KOPT-K1 (cell line): ENCODE results near the gene TRIM34.
"Not testable (repeated sequence)": the region's sequence is repeated elsewhere in the genome, so short reads cannot be mapped to it uniquely, and the experiment has no call there.

ENCODE experiments used
- H3K27ac ChIP-seq: fragments of 200-600 bp; sonication (generic); 2 replicates; pipeline ENCODE4 v1.5.1; 2016; ENCODE audit warnings: antibody characterized with exemption, mild to moderate bottlenecking, low read depth, low read length; ENCODE audit not compliant: poor library complexity, severe bottlenecking
- H3K36me3 ChIP-seq: fragments of 200-600 bp; sonication (generic); 2 replicates; pipeline ENCODE4 v1.5.1; 2017; ENCODE audit warnings: antibody characterized with exemption, mild to moderate bottlenecking, low read length, moderate library complexity; ENCODE audit not compliant: insufficient read depth
- H3K9me3 ChIP-seq: fragments of 200-600 bp; sonication (generic); 2 replicates; pipeline ENCODE4 v1.5.1; 2017; ENCODE audit warnings: antibody characterized with exemption, low read length, mild to moderate bottlenecking; ENCODE audit not compliant: insufficient read depth, poor library complexity, severe bottlenecking

The TRIM34 gene

GRCh38 chr11:5688482-5688881 is 63.7 kb downstream of the TRIM34 start:
- no peak overlapping the region for H3K27ac ChIP-seq
- H3K36me3 ChIP-seq = no peaks in the 10 kb centered on the region

GRCh38 chr11:5689551-5689983 is 64.8 kb downstream of the TRIM34 start, which contains the start of gene TRIM22:
Gene TRIM22, plus strand, starts transcription at chr11:5689790. Its CDS starts 6,443 bp downstream, at chr11:5696233.
- peak within 1 kb of the TSS; percentile 76 for H3K27ac ChIP-seq

More at GRCh38 chr11:5688482-5688881, 63.7 kb downstream of the TRIM34 start:
- H3K9me3 ChIP-seq = no peaks in the 10 kb centered on the region

GRCh38 chr11:5690216-5690615 is 65.4 kb downstream of the TRIM34 start:
- Histone ChIP-seq H3K9me3 (no peaks in the 10 kb centered on the region), H3K27ac (peak overlapping the region; percentile 76), H3K36me3 (no peaks in the 10 kb centered on the region)

More at GRCh38 chr11:5689551-5689983, 64.8 kb downstream of the TRIM34 start, which contains the start of gene TRIM22:
- Histone ChIP-seq H3K9me3 (no peaks in the 10 kb centered on the region), H3K36me3 (no peaks in the 10 kb centered on the region)

- H3K9me3 ChIP-seq = no peaks in the 10 kb centered on the region
- no peaks in the 10 kb centered on the region for H3K36me3 ChIP-seq
- peak overlapping the region; percentile 76 for H3K27ac ChIP-seq
These were observed 65.9 kb downstream of the TRIM34 start for GRCh38 chr11:5690736-5691135.

GRCh38 chr11:5691238-5691963 is 66.6 kb downstream of the TRIM34 start:
- peak overlapping the region; percentile 76 for H3K27ac ChIP-seq
- not testable (repeated sequence) for H3K36me3 ChIP-seq, H3K9me3 ChIP-seq

GRCh38 chr11:5691964-5692361 is 67.2 kb downstream of the TRIM34 start:
- no peaks in the 10 kb centered on the region for H3K9me3 ChIP-seq
- H3K27ac ChIP-seq = peak overlapping the region; percentile 33
- H3K36me3 ChIP-seq = peaks cover 11% of the 10 kb centered on the region
